AG20443 (cell line): ENCODE data around the gene GALNT5.

Experiments
- DNase-seq: peaks from one replicate; pipeline ENCODE4 v3.0.0; 2012; ENCODE audit warnings: low spot score, mixed read lengths

The GALNT5 gene

DNA sequence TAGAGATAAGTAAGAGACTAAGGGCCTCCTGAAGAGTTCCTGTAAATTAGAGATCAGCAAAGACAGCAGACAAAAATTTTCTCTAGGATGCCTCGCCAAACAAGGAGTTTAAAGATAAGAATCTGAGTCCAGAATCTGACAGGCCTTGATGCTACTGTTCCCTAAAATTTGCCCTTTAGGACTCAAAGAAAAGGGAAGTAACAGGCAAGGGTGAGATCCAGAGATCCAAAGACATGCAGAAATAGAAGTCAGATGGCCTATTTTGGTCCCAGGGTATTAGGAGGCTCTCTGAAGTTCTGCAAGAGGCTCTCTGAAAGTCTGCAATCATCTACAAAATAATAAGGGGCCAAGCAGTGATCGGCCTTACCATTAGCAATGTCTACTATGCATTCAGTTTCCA is 33.0 kb downstream of the GALNT5 start:
- DNase-seq, result no peak

DNA sequence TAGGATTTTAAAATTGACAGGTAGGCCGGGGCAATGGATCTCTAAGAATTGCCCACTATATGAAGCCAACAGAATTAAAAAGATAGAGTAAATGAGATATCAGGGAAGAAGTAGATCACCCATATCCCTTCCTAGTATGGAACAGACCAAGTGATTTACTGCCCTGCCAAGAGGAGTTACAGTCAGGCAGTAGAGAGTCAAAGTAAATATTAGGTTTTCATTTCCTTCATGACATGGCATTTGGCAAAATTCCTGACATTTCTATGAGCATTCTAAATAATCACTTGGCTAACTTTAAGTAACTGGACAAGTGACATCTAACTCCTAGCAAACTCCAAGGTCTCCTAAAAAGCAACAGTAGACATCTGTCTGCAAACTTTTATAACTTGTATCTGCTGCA is 33.5 kb downstream of the GALNT5 start:
- DNase-seq, result no peak

DNA sequence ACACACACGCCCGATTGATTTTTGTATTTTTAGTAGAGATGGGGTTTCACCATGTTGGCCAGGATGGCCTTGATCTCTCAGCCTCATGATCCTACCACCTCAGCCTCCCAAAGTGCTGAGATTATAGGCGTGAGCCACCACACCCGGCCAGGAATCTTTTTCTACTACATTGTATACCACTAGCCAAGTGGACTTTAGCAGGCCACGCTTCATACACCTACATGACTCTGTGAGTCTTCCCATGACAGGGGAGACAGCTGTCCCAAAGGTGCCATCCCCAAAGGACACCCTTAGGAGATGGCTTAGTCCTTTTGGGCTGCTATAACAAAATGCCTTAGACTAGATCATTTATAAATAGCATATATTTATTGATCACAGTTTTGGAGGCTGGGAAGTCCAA is 35.3 kb downstream of the GALNT5 start:
- no peak for DNase-seq

DNA sequence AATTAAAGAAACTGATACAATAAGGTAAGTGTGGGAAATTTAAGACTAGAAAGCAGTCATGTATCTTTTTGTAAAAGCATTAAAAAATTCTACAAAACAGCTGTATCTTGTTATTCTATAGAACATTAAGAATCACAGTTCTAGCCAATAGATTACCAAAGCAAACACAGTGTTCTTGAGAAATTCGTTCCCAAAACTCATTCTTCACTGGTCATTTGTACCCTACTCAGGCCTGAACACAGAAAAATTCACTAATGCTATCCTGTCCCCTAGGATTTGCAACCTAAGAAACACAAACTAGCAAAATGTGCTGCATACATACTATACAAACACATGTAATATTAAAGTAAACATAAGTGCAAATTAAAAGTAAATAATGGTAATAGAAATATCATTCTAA is 39.0 kb downstream of the GALNT5 start:
- no peak for DNase-seq

DNA sequence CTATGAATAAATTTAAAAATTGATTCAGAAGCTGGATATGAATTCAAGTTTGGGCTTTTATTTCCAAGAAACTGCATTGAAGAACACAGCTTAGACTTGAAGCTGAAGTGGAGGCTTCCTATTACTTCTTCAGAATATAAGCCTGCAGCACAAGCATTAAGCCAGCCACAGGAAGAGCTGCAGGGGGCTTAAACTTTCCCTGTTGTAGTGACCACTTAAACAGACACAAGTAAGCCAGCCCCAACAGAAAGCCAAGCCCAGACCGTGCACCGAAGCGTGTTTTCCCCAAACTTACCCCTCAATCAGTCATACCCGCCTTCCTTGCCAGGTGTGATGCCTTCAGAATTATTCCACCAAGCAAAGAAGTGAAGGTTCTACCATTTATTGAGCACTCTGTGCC is 39.5 kb downstream of the GALNT5 start:
- no peak for DNase-seq

DNA sequence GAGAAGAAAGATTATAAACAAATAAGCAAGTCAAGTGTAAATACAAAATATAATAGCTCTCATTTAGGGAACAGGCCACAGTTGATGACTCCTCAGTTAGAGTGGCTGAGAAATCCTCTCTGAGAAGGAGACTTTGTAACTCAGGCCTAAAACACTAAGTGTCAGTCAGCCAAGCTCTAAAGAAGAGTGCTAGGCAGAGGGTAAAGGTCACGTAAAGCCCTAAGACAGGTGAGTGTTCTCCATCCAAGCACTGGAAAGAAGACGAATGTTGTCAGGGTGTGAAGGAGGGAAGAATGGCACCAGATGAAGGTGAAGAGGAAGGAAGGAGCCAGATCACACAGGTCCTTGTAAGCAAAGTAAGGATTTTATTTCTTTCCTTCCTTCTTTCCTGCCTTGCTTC is 43.8 kb downstream of the GALNT5 start:
- no peak for DNase-seq

DNA sequence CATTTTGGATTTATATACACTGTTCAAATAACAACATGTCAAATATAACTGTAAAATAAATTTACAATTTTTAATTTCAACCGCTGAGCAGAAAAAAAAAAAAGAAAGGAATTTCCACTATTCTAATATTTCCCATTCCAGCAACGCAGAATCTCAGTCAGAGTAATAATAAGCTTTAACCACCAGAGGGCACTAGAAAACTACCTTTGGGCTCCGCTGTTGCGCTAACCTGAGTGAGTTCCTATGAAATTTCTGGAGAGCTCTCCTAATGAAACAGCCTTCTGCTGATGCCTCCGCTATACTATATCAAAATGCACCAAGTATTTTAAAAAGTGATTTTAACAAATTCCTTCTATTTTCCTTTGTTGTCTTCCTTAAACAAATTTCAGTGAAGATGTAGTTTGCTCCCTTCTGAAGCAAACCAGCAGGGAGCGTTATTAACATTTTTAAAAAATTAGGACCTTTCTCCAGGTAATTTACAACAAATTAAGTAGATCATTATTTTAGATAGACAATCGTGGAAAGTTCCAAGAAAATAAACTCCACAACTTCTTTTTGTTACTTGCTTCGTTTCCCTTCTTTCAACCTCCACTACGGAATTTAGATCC is 45.1 kb downstream of the GALNT5 start:
- DNase-seq, result peak; percentile 65

DNA sequence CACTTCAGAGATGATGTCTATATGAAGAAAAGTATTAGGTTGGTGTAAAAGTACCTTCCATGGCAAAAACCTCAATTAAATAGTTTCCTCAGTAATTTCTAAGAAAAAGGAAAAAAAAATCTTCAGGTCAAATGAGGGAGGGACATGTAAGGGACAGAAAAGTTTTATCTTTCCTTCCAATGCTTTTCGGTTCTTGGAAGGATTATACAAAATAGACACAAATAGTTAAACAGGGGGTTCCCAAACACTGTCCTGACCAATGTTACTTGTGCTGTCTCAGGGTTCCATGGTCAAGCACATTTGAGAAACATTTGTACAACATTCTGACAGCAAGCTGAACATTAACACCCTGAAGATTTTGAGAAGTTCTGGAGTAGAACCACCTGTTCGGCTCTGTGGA is 46.1 kb downstream of the GALNT5 start:
- DNase-seq, result no peak

DNA sequence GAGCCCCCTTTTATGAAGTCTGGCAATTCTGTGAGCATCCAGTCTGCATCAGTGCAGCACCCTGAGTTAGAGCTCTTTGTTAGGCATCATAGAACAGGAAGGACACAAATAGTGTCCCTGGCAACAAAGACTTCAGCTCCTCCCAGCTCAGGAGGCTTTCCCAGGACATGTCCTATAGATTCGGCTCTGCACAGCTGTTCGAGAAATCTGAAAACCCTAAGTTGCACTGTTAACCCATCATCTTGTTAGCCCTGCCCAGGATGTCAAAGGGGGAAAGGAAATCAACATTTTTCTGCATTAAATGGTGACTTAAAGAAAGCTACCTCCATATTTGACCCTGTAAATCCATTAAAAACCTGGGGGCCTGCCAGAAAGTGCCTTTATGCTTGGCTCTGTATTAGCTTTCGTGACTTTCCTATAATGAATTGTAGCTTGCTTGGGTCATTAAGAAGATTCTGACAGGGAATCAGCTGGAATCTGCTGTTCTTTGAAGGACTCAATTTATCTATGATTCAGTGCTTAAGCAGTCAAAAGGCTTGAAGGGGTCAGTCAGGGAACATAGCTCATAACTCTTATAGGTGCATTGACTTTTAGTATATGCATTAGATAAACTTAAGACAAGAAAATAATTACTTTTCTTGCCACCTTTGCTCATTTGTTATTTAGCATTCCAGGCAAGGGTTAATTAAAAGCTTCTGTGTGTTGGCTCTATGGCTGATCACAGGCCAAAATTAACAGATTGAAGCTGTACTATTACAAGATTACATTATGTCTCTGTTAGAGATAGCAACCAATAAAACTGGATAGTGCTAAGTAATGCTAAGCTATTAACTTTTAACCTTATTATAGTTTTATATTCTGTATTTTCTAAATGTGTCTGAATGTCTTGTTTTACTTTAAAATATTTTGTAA is 47.6 kb downstream of the GALNT5 start:
- DNase-seq, result peak; percentile 33

DNA sequence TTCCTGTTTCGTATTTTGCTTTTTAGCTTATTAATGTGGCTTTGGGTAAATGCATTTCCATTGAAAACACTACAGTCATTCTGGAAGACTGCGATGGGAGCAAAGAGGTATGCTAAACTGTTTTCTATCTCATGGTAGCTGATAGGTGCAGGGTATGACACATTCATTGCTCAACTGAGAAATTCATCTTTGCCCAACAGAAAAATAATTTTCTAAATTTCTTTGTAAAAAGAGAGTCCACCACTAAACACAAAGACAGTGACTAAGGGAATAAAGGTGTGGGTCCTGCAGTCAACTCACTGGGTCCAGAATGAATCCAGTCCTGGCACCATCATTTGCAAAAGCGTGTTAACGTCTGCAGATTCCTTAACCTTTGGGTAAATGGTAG is 48.2 kb downstream of the GALNT5 start:
- no peak for DNase-seq

DNA sequence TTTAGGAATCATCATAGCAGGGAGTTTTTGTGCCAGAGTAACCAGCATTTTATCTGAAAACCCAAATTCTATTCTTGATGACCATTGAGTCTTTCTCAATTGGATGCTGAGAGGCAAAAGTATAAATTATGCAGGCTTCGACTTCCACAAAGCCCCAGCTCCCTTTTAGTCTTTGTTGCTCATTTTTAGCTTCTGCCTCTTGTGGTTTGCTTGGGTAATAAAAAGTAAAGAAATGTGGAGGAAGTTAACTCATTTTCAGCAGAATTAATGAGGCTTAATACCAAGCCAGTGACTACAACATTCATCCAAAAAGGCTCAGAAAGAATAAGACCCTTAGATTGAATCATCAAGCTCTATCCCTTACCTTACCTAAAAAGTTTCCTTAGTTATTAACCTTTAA is 49.5 kb downstream of the GALNT5 start:
- peak; percentile 22 for DNase-seq

DNA sequence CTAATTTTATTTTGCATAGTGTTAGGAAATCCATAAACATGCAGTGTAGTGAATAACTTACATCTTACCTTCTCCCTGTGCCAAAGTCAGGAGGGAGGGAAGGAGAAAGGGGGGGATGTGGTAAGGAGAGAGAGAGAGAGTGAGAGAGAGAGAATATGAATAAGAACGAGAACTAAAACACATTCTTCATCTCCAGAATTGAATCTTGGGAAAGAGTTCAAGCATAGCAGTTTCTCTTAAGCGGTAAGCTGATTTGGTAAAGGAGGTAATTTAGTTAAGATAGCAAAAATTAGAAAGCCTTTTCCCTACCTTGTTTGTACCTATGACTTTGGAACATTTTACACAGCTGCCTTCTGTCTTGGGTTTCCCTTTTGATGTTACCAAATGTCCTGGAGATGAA is 52.4 kb downstream of the GALNT5 start:
- no peak for DNase-seq

DNA sequence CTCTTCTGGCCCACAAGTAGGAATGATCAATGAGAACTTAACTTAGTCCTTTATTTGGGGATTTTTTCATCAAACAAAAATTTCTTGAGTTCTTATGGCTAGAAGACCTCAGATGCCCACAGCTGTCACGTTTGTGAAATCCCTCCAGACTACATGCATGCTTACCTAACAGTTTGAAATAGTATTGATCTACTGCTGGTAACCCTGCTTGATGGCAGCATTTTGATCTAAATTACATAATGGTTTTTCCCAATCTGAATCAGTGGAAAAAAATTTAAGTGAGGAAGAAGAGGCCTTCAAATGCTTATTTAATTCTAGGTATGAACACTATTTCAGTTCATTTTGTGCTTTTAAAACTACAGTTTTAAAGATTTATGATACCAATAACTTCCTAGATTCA is 54.2 kb downstream of the GALNT5 start:
- no peak for DNase-seq

DNA sequence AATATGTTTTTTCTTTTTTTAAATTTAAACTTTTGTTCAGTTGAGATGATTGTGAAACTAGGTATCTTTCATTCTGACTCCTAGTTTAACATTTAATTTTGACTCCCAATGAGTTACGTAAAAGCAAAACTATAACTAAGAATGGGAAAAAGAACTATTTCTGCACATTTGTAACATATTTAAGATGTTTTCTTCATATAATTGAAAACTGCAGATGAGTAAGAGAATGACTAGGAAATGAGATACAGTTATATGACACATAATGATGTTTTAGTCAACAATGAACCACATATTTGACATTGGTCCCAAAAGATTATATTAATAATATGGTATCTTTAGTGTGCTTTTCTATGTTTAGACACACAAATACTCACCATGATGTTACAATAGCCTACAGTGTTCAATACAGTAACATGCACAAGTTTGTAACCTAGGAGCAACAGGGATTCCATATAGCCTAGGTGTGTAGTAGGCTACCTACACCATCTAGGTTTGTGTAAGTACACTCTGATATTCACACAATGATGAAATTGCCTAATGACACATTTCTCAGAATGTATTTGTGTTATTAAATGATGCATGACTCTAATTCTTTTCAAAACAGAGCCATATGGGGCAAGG is 55.5 kb downstream of the GALNT5 start:
- DNase-seq, result peak; percentile 12

DNA sequence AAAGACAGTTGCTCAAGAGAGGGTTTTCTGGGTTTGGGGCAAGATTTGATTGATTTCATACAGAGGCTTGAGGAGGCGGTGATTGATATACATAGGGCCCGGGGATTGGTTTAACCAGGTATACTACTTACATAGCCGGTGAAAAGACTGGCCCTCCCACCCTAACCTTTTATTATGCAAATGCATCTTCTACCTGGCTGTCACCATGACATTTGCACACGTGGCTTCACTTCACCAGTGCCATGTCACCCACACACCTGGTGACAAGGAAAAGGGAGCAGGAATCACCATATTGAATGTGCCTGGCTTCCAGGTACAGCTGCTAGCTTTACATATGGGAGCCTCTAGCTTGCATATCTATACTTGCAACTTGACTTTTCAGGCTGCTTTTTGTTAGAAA is 58.4 kb downstream of the GALNT5 start:
- no peak for DNase-seq

DNA sequence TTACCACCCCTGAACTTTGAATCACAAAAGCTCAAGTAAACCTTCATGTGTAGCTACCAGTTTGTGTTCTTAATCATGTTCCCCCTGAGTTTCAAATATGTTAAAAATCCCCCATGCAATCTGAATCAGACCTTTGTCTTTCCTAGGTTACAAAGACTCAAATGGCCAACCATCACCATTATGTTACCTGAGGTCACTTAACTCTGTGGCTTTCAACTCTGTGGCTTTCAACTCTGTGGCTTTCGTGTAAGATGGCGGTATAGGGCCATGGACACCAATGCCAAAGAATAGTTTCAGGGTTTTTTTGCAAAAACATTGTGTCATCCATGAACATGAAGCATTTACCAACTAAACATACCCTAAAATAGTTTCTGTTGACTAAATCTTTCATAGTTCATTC is 61.4 kb downstream of the GALNT5 start:
- no peak for DNase-seq

DNA sequence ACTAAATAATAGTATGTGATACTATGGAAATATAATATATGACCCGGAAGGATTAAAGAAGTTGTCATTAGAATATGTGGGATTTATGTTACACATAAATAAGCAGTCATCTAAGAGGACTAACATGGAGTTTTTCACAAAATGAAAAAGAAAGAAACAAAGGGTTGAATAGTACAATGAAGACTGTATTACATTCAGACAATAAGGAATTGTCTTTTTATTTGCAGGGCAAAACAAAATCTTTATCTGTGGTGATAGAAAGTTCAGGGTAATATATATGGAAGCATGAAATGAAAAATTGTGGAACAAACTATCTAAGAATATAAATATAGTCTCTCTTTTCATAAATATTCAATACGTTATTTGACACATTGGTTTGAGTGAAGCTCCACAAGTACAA is 62.3 kb downstream of the GALNT5 start:
- DNase-seq, result no peak

DNA sequence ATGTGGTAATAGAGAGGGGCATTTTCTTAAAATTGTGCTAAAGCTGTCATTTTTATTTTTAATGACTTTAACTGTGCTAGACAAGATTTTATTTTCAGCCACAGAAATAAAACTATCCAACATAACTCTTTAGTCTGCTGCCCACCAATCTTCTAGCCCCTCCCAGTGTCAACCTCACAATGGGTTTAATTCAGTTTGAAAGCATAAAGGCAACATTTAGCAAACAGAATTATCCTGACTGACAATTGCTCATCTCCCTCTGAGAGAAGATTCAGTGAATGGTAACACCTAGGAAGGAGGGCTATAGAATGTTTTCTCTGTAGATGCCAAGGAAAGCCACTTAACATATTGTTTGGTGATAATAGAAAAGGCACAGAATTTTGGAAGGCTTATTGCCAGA is 62.9 kb downstream of the GALNT5 start:
- no peak for DNase-seq

DNA sequence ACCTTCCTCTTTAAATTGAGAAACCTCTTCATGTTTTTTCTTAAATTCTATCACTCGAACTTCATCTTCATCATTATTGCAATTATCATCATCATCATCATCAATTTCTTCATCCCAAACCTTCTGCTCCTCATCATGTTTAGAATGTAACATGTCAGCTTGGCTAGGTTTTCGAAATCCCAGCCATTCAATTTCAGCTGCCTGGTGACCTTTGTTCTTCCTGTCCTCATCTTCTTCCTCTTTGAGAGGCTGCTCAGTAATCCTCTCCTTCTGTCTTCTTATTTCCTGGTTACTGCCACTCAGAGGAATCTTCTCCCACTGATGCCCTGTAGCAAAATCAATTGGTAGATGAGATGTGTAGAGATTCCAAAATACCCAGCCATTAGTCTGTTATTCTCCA is 64.0 kb downstream of the GALNT5 start:
- DNase-seq, result no peak

DNA sequence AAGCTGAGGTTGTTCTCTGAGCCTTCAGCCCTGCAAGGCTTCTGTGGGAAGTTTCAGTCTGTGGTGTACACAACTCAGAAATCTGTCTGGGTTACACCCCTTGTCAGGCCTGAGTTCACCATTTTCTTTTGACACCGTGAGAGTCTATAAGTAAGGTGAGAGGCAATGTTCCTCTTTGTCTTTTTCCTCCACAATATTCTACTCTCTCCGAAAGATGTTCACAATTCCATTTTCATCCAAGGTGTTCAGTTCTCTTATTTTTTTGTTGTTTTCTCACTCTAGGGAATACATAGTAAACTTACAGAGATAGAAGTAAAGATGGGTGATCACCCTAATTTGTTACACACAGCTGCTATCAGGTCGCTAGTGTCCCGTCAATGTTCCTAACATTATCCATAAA is 64.9 kb downstream of the GALNT5 start:
- no peak for DNase-seq

DNA sequence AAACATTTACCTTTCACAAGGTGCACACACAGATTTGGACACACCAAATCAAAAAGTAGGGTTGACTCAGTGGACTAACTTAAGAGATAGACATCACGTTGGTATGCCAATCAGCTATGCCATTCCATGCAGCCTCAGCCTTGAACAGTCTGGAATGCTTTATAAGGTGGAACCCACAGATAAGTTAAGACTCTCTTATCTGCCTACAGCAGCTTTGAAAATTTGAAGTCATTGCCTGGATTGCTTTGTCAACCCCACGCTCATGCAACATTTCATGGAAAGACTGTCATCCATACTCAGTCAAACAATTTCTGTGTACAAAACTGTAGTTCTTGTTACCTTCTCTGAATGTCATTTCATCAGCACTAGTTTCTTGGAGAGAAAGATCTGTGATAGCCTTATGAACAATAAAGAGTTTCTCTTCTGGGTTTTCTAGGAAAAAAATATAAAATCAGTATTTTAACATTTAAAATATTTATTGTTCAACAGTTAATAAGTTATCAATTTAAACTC is 66.9 kb downstream of the GALNT5 start:
- no peak for DNase-seq

DNA sequence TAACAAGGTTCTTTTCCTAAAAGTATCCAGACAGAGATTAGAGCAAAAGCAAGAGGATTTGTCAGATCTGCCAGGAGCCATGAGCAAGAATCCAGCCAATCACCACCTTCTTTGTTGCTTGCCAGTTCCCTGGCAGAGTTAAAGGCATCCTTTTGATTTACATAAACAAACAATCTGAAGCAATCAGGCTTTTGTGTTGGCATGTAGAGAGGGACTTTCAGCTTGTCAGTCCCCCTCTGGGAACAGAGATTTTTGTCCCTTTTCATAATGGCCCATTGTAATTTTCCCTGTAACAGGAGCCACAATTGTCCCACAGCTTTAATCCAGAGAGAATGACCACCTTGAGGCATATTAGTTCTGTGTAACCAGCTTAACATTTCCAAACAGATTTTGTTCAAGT is 68.3 kb downstream of the GALNT5 start, which contains the start of gene ERMN:
Gene ERMN (minus strand): TSS at position 39 of the 400 bp plus-strand sequence. CDS start 182 bp downstream, outside the sequence.
- DNase-seq, result no peak

DNA sequence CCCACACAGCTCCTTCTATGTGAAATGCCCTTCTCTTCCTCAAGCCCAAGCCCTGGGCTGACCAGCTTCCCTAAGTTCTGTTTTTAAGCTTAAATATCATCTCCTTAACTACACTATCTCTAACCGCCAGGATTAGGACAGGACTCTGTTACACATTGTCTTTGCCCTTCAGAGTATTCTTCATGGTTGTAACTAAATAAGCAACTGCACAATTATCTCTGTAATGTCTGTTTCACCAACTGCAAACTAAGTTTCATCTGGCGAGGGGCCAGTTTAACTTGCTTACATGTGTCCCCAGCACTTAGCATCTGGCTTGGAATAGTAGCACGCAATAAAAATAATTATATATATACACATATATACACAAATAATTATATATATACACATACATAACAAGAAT is 69.2 kb downstream of the GALNT5 start:
- no peak for DNase-seq
